Activated CD8-positive, alpha-beta memory T cell treated with anti-CD3 and anti-CD28 coated beads for 24 hours (primary cell): ENCODE data around the gene OTUD4.
"Not testable (repeated sequence)": the region's sequence is repeated elsewhere in the genome, so short reads cannot be mapped to it uniquely, and the experiment has no call there.

Experiments used
- DNase-seq: peaks from one replicate; pipeline ENCODE4 v3.0.0-alpha.2; 2020

OTUD4 gene

GRCh38 chr4:145180298-145181090 lies at the start of gene OTUD4:
Gene OTUD4, minus strand, starts transcription at chr4:145180589. Its CDS starts 616 bp downstream, at chr4:145179973.
- DNase-seq: peak; percentile 96

DNA sequence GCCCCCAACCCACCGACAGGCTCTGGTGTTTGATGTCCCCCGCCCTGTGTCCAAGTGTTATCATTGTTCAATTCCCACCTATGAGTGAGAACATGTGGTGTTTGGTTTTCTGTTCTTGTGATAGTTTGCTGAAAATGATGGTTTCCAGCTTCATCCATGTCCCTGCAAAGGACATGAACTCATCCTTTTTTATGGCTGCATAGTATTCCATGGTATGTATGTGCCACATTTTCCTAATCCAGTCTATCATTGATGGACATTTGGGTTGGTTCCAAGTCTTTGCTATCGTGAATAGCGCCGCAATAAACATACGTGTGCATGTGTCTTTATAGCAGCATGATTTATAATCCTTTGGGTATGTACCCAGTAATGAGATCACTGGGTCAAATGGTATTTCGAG lies 42.8 kb upstream of the OTUD4 start:
- not testable (repeated sequence) for DNase-seq

GRCh38 chr4:145221529-145221928 lies 41.1 kb upstream of the OTUD4 start:
- not testable (repeated sequence) for DNase-seq

GRCh38 chr4:145219090-145219489 lies 38.7 kb upstream of the OTUD4 start:
- DNase-seq: no peak

DNA sequence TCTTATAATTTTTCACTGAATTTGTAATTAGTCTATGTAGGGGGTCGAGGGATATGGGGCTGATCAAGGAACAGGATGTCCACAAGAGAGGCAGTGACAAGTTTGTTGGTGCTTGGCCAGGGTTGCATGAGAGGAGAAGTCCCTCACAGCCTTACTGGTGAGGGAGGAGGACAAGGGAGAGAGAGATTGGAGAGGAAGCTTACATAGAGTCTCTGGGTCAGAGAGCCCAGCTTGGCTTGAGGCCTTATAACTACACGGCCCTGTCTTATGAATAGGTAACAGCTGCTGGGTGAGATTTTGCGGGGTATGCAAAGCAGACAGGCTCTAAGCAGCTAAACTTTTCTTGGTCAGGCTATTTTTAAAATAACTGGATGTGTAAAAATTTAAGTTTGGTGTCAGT lies 37.9 kb upstream of the OTUD4 start:
- no peak for DNase-seq

DNA sequence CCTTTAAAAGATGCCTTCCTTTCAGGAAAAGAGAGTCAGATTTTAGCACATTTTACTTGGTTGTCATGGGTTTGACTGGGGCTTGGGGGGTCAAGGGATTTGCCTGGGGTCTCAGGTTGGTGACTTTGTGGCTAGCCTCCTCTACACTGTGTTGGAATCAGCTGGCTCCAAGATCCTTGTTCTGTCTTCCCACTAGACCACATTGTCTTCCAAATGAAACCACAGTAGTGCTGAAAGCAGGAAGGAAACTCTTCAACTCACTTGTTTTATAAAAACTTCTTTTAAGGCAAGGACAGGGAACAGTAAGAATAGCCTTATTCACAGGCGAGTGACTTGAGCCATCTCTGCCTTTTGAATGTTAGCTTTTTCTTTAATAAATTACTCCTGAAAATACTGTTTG lies 37.0 kb upstream of the OTUD4 start:
- no peak for DNase-seq

GRCh38 chr4:145216535-145216934 lies 36.1 kb upstream of the OTUD4 start:
- no peak for DNase-seq

GRCh38 chr4:145213245-145213644 lies 32.9 kb upstream of the OTUD4 start:
- no peak for DNase-seq

GRCh38 chr4:145207934-145208333 lies 27.5 kb upstream of the OTUD4 start:
- no peak for DNase-seq

- no peak for DNase-seq
Measured at GRCh38 chr4:145203410-145203809, 23.0 kb upstream of the OTUD4 start.

DNA sequence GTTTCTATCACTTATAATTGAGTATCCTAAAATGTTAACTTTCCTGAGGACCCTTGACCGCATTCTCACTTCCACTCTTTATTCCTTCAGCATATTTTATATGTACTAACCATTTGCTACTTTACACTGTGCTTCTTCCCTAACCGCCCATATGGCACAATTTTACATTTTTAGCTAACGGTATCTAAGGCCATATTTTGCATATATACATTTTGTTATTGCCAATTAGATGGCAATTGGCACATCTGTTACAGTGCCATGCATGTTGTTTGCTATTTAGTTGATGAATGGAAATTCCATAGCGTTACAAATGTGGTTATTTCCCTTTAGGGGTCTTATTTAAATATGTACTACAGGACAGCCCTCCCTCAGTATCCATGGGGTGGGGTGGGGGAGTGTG lies 20.0 kb upstream of the OTUD4 start:
- no peak for DNase-seq

GRCh38 chr4:145199051-145199716 lies 18.8 kb upstream of the OTUD4 start:
- no peak for DNase-seq

GRCh38 chr4:145196747-145197146 lies 16.4 kb upstream of the OTUD4 start:
- DNase-seq: no peak

- no peak for DNase-seq
Measured at GRCh38 chr4:145195167-145195952, 15.0 kb upstream of the OTUD4 start.

DNA sequence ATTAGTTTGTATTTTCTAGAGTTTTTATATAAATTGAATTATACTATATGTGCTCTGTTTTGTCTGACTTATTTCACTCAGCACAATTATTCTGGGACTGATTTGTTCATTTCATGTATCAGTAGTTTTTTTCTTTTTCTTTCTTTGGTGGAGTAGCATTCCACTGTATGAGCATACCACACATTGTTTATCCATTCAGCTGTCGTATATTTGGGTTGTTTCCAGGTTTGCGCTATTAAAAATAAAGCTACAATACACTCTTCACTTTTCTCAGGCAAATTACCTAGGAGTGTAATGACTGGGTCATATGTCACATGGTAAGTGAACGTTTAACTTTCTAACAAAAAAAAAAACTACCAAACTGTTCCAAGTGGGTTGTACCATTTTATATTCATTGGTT lies 9.6 kb upstream of the OTUD4 start:
- DNase-seq: no peak

DNA sequence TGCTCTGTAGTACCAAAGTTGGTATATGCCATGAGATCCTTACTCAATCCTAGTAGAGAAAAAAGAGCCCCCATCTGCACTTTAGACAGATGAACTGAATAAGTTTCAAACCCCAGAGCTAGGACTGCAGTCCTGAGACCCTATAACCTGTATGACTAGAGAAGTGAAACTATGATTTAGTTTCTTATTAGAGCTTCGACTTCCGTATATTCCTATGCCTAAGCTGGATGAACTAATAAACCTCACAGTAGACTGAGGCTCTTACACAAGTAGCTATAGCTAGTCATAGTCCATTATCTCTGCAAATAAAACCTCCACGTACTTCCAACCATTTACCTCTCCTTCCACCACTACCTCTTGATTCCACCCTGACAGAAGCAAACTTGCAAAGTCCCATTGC lies 6.3 kb upstream of the OTUD4 start:
- no peak for DNase-seq

GRCh38 chr4:145183581-145183980 lies 3.2 kb upstream of the OTUD4 start:
- no peak for DNase-seq

- DNase-seq: no peak
Measured at GRCh38 chr4:145183023-145183422, 2.6 kb upstream of the OTUD4 start.

DNA sequence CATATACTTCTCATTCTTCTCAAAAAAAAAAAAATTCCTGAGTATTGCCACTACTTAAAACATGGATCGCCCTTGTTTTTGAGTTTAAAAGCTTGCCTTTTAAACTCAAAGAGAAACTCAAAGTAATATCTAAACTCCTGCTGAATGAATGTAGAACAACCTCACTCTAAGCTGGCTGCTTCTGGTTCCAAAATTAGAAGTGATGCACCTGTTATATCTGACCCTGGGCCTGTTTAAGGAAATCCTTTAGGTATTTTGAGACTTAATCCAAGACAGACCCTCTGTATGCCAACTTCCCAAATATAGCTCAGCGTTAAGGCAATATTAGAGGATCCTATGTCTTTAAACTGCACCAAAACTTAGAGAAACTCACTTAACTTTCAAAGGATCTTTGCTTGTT lies 1.8 kb upstream of the OTUD4 start:
- no peak for DNase-seq

DNA sequence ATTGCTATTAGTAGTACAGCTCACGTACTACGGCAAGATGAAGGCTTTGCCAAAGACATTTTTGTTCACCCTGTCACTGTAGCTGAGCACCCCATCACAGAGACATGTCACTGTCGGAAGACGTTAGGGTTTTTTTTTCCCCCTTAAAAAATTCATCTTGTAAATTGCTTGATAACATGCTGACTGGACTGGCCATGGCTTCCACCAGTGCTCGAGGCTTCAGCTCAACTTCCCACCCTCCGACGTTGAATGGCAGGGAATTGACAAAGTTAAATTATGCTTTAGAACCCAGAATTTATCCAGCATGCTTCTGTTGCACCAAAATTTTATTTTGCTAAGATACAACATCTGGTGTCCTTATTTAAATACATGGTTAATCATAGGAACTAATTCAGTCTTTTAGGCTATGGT lies 707 bp upstream of the OTUD4 start:
- DNase-seq: no peak

DNA sequence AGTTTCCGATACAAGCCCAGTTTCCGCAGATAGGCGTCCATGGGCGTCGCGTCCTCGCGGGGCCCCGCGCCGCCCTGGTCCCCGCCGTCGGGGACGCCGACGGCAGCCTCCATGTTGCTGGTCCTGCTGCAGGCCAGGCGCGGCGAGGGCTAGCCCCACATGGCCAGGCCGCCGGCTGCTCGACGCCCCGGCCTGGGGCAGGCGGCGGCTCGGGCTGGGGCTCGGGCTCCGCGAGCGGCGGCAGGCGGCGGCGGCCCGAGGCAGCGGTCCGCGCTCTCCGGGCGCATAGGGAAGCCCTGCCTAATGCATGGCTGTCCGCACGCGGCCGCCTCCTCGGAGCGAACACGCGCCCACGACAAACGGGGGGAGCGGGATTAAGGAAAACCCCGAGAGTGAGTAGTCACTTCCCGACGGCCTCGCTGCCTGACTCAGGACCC lies 510 bp downstream of the OTUD4 start:
- DNase-seq: not testable (repeated sequence)

DNA sequence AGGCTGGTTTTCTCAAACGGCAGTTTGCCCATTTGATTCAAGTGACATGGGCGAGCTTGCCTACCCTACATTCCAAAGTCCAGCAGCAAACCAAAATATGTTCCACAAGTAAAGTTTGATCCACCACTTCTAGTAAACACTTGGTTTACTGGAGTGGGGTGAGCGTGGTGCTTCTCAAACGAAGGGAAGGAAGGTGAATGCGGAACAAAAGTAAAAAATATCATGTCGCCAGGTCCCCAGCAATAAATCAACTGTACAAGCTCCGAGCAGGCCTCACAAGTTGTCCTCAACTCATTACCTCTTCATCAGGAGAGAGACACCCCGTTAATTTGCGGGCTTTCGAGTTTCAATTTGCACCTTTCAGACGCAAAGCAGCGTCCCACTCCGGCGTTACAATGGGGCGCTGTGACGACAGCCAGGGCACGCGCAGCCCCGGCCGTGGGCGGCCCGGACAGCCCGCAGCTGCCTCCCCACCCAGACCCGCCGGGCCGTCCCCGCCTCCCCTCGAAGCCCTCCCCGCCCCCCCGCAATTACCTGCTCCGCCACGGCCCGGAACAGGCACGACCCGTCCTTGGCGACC lies 1.0 kb downstream of the OTUD4 start:
- DNase-seq: peak; percentile 89

DNA sequence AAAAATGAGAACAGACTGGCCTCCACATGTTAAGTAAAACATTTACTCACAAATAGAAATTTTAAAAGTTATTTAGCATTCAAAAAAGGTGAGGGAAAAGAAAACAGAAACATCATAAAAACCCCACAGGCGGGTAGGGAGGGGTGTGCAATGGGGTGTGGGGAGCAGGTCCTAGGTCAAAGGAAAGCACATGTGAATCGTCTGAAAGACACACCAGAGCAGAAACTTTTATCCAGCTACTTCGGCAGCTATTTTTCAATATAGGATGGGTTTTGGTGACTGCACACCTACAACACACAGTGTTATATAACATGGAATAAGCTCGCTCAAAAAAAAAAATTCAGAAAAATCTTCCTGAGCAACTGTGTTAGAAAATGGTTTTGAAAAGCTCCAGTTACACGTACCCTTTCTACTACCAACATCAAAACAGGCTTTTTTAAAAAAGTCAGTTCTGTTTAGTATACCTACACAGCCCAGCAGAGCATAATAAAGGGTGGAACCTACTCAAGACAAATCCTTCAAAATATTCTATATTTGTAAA lies 1.6 kb downstream of the OTUD4 start:
- no peak for DNase-seq
